Measurements from ENCODE around the gene CGB1.
"Not testable (repeated sequence)": the region's sequence is repeated elsewhere in the genome, so short reads cannot be mapped to it uniquely, and the experiment has no call there.

CGB1 gene

GRCh38 chr19:49022116-49022515 lies 14.6 kb downstream of the CGB1 start:
- Mint-ChIP-seq H3K4me3 (no peak overlapping the region), H3K27ac (no peak overlapping the region), H3K4me1 (peaks cover 16% of the 10 kb centered on the region), H3K27me3 (no peaks in the 10 kb centered on the region), H3K9me3 (no peaks in the 10 kb centered on the region), H3K36me3 (no peaks in the 10 kb centered on the region)
- ATAC-seq (ENCODE audit: low read depth) (no peak), DNase-seq (ENCODE audit: low spot score in 2 of 2) (no peak)

GRCh38 chr19:49020931-49021895 lies 15.5 kb downstream of the CGB1 start:
- peak overlapping the region; percentile 1 for H3K27ac Mint-ChIP-seq
- peak overlapping the region; percentile 22 for H3K4me3 Mint-ChIP-seq
- DNase-seq (ENCODE audit: low spot score in 2 of 2) (no peak), ATAC-seq (ENCODE audit: low read depth) (no peak)
- no peaks in the 10 kb centered on the region for H3K36me3 Mint-ChIP-seq
- H3K4me1 Mint-ChIP-seq, result peaks cover 16% of the 10 kb centered on the region
- no peaks in the 10 kb centered on the region for H3K27me3 Mint-ChIP-seq
- H3K9me3 Mint-ChIP-seq, result no peaks in the 10 kb centered on the region

GRCh38 chr19:49020342-49020741 lies 16.4 kb downstream of the CGB1 start:
- Mint-ChIP-seq H3K4me3 (peak overlapping the region; percentile 83), H3K27me3 (no peaks in the 10 kb centered on the region), H3K36me3 (no peaks in the 10 kb centered on the region), H3K27ac (no peak overlapping the region), H3K4me1 (peaks cover 16% of the 10 kb centered on the region), H3K9me3 (no peaks in the 10 kb centered on the region)
- ATAC-seq (ENCODE audit: low read depth) (no peak), DNase-seq (ENCODE audit: low spot score in 2 of 2) (no peak)

GRCh38 chr19:49019242-49019932 lies 17.3 kb downstream of the CGB1 start:
- Mint-ChIP-seq H3K9me3 (no peaks in the 10 kb centered on the region), H3K4me3 (peak overlapping the region; percentile 83), H3K4me1 (peaks cover 16% of the 10 kb centered on the region), H3K27me3 (no peaks in the 10 kb centered on the region), H3K36me3 (peaks cover 1% of the 10 kb centered on the region), H3K27ac (no peak overlapping the region)
- DNase-seq (ENCODE audit: low spot score in 2 of 2), result peak; percentile 52 to 78
- ATAC-seq (ENCODE audit: low read depth), result peak; percentile 42

- not testable (repeated sequence) for H3K27me3 Mint-ChIP-seq; H3K27ac Mint-ChIP-seq; H3K36me3 Mint-ChIP-seq; ATAC-seq (ENCODE audit: low read depth); DNase-seq (ENCODE audit: low spot score in 2 of 2); H3K9me3 Mint-ChIP-seq
- H3K4me1 Mint-ChIP-seq, result peaks cover 16% of the 10 kb centered on the region
- H3K4me3 Mint-ChIP-seq, result peak overlapping the region; percentile 83
Observed at GRCh38 chr19:49018388-49019241, 18.1 kb downstream of the CGB1 start.

- H3K27ac Mint-ChIP-seq, result no peak overlapping the region
- peak; percentile 87 for ATAC-seq (ENCODE audit: low read depth)
- peak overlapping the region; percentile 83 for H3K4me3 Mint-ChIP-seq
- DNase-seq (ENCODE audit: low spot score in 2 of 2), result peak; percentile 70 to 79
- peaks cover 16% of the 10 kb centered on the region for H3K4me1 Mint-ChIP-seq
- peaks cover 4% of the 10 kb centered on the region for H3K36me3 Mint-ChIP-seq
- no peaks in the 10 kb centered on the region for H3K27me3 Mint-ChIP-seq
- H3K9me3 Mint-ChIP-seq, result no peaks in the 10 kb centered on the region
Observed at GRCh38 chr19:49017666-49018351, 18.9 kb downstream of the CGB1 start.

- Mint-ChIP-seq H3K36me3 (peaks cover 4% of the 10 kb centered on the region), H3K27ac (no peak within 1 kb of the TSS), H3K9me3 (no peaks in the 10 kb centered on the region), H3K27me3 (no peaks in the 10 kb centered on the region), H3K4me1 (peaks cover 16% of the 10 kb centered on the region), H3K4me3 (peak within 1 kb of the TSS; percentile 83)
- ATAC-seq (ENCODE audit: low read depth) (no peak), DNase-seq (ENCODE audit: low spot score in 2 of 2) (no peak)
Observed at GRCh38 chr19:49017041-49017665, 19.5 kb downstream of the CGB1 start, which contains the start of gene LHB. LHB (minus strand) TSS chr19:49017091; CDS start chr19:49017081, 10 bp downstream.

GRCh38 chr19:49016067-49016839 lies 20.4 kb downstream of the CGB1 start:
- no peak for DNase-seq (ENCODE audit: low spot score in 2 of 2)
- Mint-ChIP-seq H3K4me1 (peaks cover 13% of the 10 kb centered on the region), H3K4me3 (peak overlapping the region; percentile 63), H3K9me3 (no peaks in the 10 kb centered on the region), H3K27me3 (no peaks in the 10 kb centered on the region), H3K36me3 (peaks cover 4% of the 10 kb centered on the region), H3K27ac (no peak overlapping the region)
- no peak for ATAC-seq (ENCODE audit: low read depth)

- no peak overlapping the region for H3K4me3 Mint-ChIP-seq
- peaks cover 13% of the 10 kb centered on the region for H3K36me3 Mint-ChIP-seq
- no peak for ATAC-seq (ENCODE audit: low read depth)
- H3K9me3 Mint-ChIP-seq, result no peaks in the 10 kb centered on the region
- DNase-seq (ENCODE audit: low spot score in 2 of 2), result no peak
- H3K4me1 Mint-ChIP-seq, result peaks cover 5% of the 10 kb centered on the region
- no peaks in the 10 kb centered on the region for H3K27me3 Mint-ChIP-seq
- H3K27ac Mint-ChIP-seq, result no peak overlapping the region
Observed at GRCh38 chr19:49014870-49015255, 21.8 kb downstream of the CGB1 start.

- Mint-ChIP-seq H3K4me3 (no peak overlapping the region), H3K27ac (no peak overlapping the region), H3K36me3 (peaks cover 15% of the 10 kb centered on the region), H3K27me3 (no peaks in the 10 kb centered on the region), H3K9me3 (no peaks in the 10 kb centered on the region), H3K4me1 (peaks cover 4% of the 10 kb centered on the region)
- DNase-seq (ENCODE audit: low spot score in 2 of 2), result no peak
- ATAC-seq (ENCODE audit: low read depth), result no peak
Observed at GRCh38 chr19:49014123-49014869, 22.4 kb downstream of the CGB1 start.

GRCh38 chr19:49011194-49011593 lies 25.5 kb downstream of the CGB1 start:
- Mint-ChIP-seq H3K9me3 (no peaks in the 10 kb centered on the region), H3K27ac (no peak overlapping the region), H3K4me3 (no peak overlapping the region), H3K4me1 (no peaks in the 10 kb centered on the region), H3K36me3 (peaks cover 20% of the 10 kb centered on the region), H3K27me3 (no peaks in the 10 kb centered on the region)
- ATAC-seq (ENCODE audit: low read depth) (no peak), DNase-seq (ENCODE audit: low spot score in 2 of 2) (no peak)

- Mint-ChIP-seq H3K27ac (no peak overlapping the region), H3K36me3 (peaks cover 21% of the 10 kb centered on the region), H3K27me3 (no peaks in the 10 kb centered on the region), H3K4me3 (no peak overlapping the region), H3K9me3 (no peaks in the 10 kb centered on the region), H3K4me1 (no peaks in the 10 kb centered on the region)
- ATAC-seq (ENCODE audit: low read depth), result no peak
- no peak for DNase-seq (ENCODE audit: low spot score in 2 of 2)
Observed at GRCh38 chr19:49010453-49010852, 26.2 kb downstream of the CGB1 start.
